Measurements from ENCODE around the gene RDX. TPM values are rescaled to one million over a fixed set of nuclear protein-coding genes. Genes with fewer than 3 reads are reported as not detected.

RDX gene
- total RNA-seq, 1 experiment from 2014 or later: 250 TPM

GRCh38 chr11:110268441-110268840, 28.0 kb downstream of the RDX start:
- H3K36me3 ChIP-seq (ENCODE audit: control insufficient read depth, insufficient read depth, low read length): peaks cover 3% of the 10 kb centered on the region
- Mint-ChIP-seq H3K4me3 (ENCODE audit: unreplicated experiment) (no peak overlapping the region), H3K4me1 (ENCODE audit: low read depth, unreplicated experiment) (peaks cover 11% of the 10 kb centered on the region), H3K9me3 (ENCODE audit: unreplicated experiment) (no peaks in the 10 kb centered on the region), H3K27ac (ENCODE audit: unreplicated experiment) (peak overlapping the region; percentile 13), H3K36me3 (ENCODE audit: insufficient read depth, unreplicated experiment) (peaks cover 91% of the 10 kb centered on the region), H3K27me3 (ENCODE audit: insufficient read depth, unreplicated experiment) (no peaks in the 10 kb centered on the region)
- no peak overlapping the region for H3K4me3 ChIP-seq (ENCODE audit: low read depth, low read length)
- ChIA-PET POLR2A (interaction anchor here (0.6 kb wide), 1 partner anchor 24 kb away, joined by 5 read pairs; no protein-coding TSS in a partner anchor), CTCF (interaction anchor here (0.6 to 1.0 kb wide), 2 partner anchors 109 to 165 kb away, joined by 3 read pairs; no protein-coding TSS in a partner anchor)
- intact Hi-C loops (cut with micrococcal nuclease; ENCODE audit: unreplicated experiment): no loop called here
- no peaks in the 10 kb centered on the region for H3K4me1 ChIP-seq
- TF ChIP-seq CTCF (IDR thresholded peaks at IDR 0.05; ENCODE audit: insufficient read depth in 1 of 2, low read depth in 1 of 2, low read length in 1 of 2, severe bottlenecking in 1 of 2, unreplicated experiment in 1 of 2): no peak
- no peaks in the 10 kb centered on the region for H3K27me3 ChIP-seq (replicated peaks; ENCODE audit: control insufficient read depth, insufficient read depth, low read length)
- no TSS peak for BruUV-seq (replicated peaks)
- no peaks in the 10 kb centered on the region for H3K9me3 ChIP-seq
- no peak for DNase-seq

GRCh38 chr11:110262072-110262403, 34.4 kb downstream of the RDX start:
- no peaks in the 10 kb centered on the region for H3K27me3 ChIP-seq (replicated peaks; ENCODE audit: control insufficient read depth, insufficient read depth, low read length)
- ChIA-PET CTCF (no interaction called here), POLR2A (no interaction called here)
- H3K4me3 Mint-ChIP-seq (ENCODE audit: unreplicated experiment): no peak overlapping the region
- no TSS peak for BruUV-seq (replicated peaks)
- no peaks in the 10 kb centered on the region for H3K4me1 ChIP-seq
- H3K9me3 Mint-ChIP-seq (ENCODE audit: unreplicated experiment): no peaks in the 10 kb centered on the region
- no peaks in the 10 kb centered on the region for H3K27me3 Mint-ChIP-seq (ENCODE audit: insufficient read depth, unreplicated experiment)
- H3K4me1 Mint-ChIP-seq (ENCODE audit: low read depth, unreplicated experiment): peaks cover 9% of the 10 kb centered on the region
- intact Hi-C loops (cut with micrococcal nuclease; ENCODE audit: unreplicated experiment): no loop called here
- H3K36me3 ChIP-seq (ENCODE audit: control insufficient read depth, insufficient read depth, low read length): peaks cover 2% of the 10 kb centered on the region
- H3K9me3 ChIP-seq: no peaks in the 10 kb centered on the region
- no peak for TF ChIP-seq CTCF (IDR thresholded peaks at IDR 0.05; ENCODE audit: insufficient read depth in 1 of 2, low read depth in 1 of 2, low read length in 1 of 2, severe bottlenecking in 1 of 2, unreplicated experiment in 1 of 2)
- no peak overlapping the region for H3K4me3 ChIP-seq (ENCODE audit: low read depth, low read length)
- no peak for DNase-seq
- peaks cover 96% of the 10 kb centered on the region for H3K36me3 Mint-ChIP-seq (ENCODE audit: insufficient read depth, unreplicated experiment)
- no peak overlapping the region for H3K27ac Mint-ChIP-seq (ENCODE audit: unreplicated experiment)

GRCh38 chr11:110261195-110262071, 35.0 kb downstream of the RDX start:
- H3K27me3 ChIP-seq (replicated peaks; ENCODE audit: control insufficient read depth, insufficient read depth, low read length): no peaks in the 10 kb centered on the region

More at GRCh38 chr11:110261195-110262071, 35.0 kb downstream of the RDX start:
- Mint-ChIP-seq H3K4me1 (ENCODE audit: low read depth, unreplicated experiment) (peaks cover 9% of the 10 kb centered on the region), H3K9me3 (ENCODE audit: unreplicated experiment) (no peaks in the 10 kb centered on the region), H3K27ac (ENCODE audit: unreplicated experiment) (no peak overlapping the region), H3K27me3 (ENCODE audit: insufficient read depth, unreplicated experiment) (no peaks in the 10 kb centered on the region), H3K36me3 (ENCODE audit: insufficient read depth, unreplicated experiment) (peaks cover 91% of the 10 kb centered on the region), H3K4me3 (ENCODE audit: unreplicated experiment) (no peak overlapping the region)
- POLR2A ChIA-PET: no interaction called here
- Histone ChIP-seq H3K4me3 (ENCODE audit: low read depth, low read length) (no peak overlapping the region), H3K4me1 (no peaks in the 10 kb centered on the region), H3K9me3 (no peaks in the 10 kb centered on the region), H3K36me3 (ENCODE audit: control insufficient read depth, insufficient read depth, low read length) (peaks cover 2% of the 10 kb centered on the region)
- DNase-seq: no peak
- no TSS peak for BruUV-seq (replicated peaks)
- TF ChIP-seq CTCF (IDR thresholded peaks at IDR 0.05; ENCODE audit: insufficient read depth in 1 of 2, low read depth in 1 of 2, low read length in 1 of 2, severe bottlenecking in 1 of 2, unreplicated experiment in 1 of 2): no peak
- intact Hi-C loops (cut with micrococcal nuclease; ENCODE audit: unreplicated experiment): no loop called here
- CTCF ChIA-PET: no interaction called here
